NB4 (cell line): ENCODE data around the gene ALCAM.

Source experiments
- DNase-seq: peaks from one replicate; pipeline ENCODE4 v3.0.0; 2010; ENCODE audit warnings: low read depth
- H3K4me3 ChIP-seq: one replicate; pipeline ENCODE4 v1.5.1; 2011; ENCODE audit warnings: mild to moderate bottlenecking, low read depth, low read length, moderate library complexity
- CTCF ChIP-seq: IDR thresholded peaks from one replicate; pipeline ENCODE4 v1.5.1; 2012; ENCODE audit warnings: low read depth, low read length
- MYC ChIP-seq: IDR thresholded peaks from 2 replicates; pipeline ENCODE4 v1.6.1; 2011; ENCODE audit warnings: low read depth, low read length
- POLR2A ChIP-seq: IDR thresholded peaks from 2 replicates; pipeline ENCODE4 v1.6.1; 2011; ENCODE audit warnings: mild to moderate bottlenecking; ENCODE audit not compliant: insufficient read length; ENCODE audit errors: extremely low read depth
- TF ChIP-seq, protein P1 (sequence below): IDR thresholded peaks from 2 replicates; pipeline ENCODE4 v1.6.1; 2011; ENCODE audit warnings: low read depth, low read length

The ALCAM gene

GRCh38 chr3:105618556-105618955 lies 251.8 kb downstream of the ALCAM start:
- no peak overlapping the region for H3K4me3 ChIP-seq
- TF ChIP-seq MYC, result no peak
- no peak for TF ChIP-seq CTCF
- TF ChIP-seq, protein P1, sequence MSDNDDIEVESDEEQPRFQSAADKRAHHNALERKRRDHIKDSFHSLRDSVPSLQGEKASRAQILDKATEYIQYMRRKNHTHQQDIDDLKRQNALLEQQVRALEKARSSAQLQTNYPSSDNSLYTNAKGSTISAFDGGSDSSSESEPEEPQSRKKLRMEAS, result no peak
- no peak for TF ChIP-seq POLR2A
- no peak for DNase-seq

DNA sequence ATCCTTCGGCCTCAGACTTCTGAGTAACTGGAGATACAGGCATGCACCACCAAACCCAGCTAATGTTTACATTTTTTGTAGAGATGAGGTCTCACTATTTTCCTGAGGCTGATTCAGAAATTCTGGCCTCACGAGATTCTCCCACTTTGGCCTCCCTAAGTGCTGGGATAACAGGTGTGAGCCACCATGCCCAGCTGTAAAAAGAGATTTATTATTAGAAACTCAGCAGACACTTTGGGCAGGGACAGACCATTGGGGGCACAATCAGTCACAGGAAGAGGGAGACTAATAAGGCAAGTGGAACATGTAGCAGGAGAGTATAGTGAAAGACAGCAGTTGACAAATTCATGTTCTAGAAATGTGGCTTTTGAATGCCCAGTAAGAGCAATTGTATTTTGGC lies 252.9 kb downstream of the ALCAM start:
- TF ChIP-seq, protein P1, result no peak
- TF ChIP-seq MYC, result no peak
- no peak for TF ChIP-seq POLR2A
- no peak for TF ChIP-seq CTCF
- no peak for DNase-seq
- no peak overlapping the region for H3K4me3 ChIP-seq

DNA sequence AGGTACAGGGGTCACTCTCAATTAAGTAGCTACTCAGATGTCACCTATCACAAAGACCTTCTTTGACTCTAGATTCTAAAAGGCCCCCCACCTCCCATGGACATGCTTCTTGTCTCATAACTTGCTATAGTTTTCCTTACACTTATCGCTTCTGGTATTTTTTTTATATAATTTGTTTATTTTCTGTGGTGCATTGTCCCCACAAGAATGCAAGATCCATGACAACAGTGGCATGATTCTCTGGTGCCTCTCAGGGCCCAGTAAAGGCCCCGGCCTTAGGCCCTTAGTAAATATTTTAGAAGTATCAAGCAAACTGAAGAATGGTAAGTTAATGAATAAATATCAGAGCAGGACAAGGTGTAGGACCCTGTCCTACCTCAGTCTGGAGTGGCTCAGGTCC lies 253.5 kb downstream of the ALCAM start:
- TF ChIP-seq POLR2A (no peak), CTCF (no peak), MYC (no peak)
- TF ChIP-seq, protein P1, result no peak
- H3K4me3 ChIP-seq, result no peak overlapping the region
- DNase-seq, result no peak

- TF ChIP-seq MYC (no peak), CTCF (no peak), POLR2A (no peak)
- TF ChIP-seq, protein P1, result no peak
- DNase-seq, result no peak
- H3K4me3 ChIP-seq, result no peak overlapping the region
Measured at GRCh38 chr3:105622169-105622568, 255.5 kb downstream of the ALCAM start.
